HCT116 (cell line): ENCODE measurements around the gene FITM2. TPM values are rescaled to one million over a fixed set of nuclear protein-coding genes. Genes with fewer than 3 reads are reported as not detected.

Source experiments
- ATAC-seq: fragments of 200-7000 bp; cut with Tn5 transposase; 2 replicates; pipeline ENCODE4 v1.9.1; 2020; ENCODE audit warnings: mild to moderate bottlenecking, moderate library complexity
- BruUV-seq: library from RNA; stranded (reverse); fragments of 400-500 nt; replicated peaks from 2 replicates; lab custom pipeline; 2021; lab: Mats Ljungman, UMichigan
- CTCF ChIA-PET: fragments of 300-600 bp; sonication (Branson Sonifier 250); formaldehyde crosslinking; loops from one replicate; lab custom pipeline; 2021; ENCODE audit warnings: antibody characterized with exemption; lab: Charles Lee
- POLR2A ChIA-PET: fragments of 300-600, 350-600 bp; sonication (Branson Sonifier 250); formaldehyde crosslinking; loops from one replicate; lab custom pipeline; 2021; ENCODE audit warnings: antibody characterized with exemption; lab: Charles Lee
- RAD21 ChIA-PET, 2 experiments: fragments of 300-600 bp; sonication (Branson Sonifier 250); formaldehyde crosslinking; loops; one replicate each; lab custom pipeline; 2023; ENCODE audit warnings: low total read pairs in 2 of 2; ENCODE audit not compliant: uncharacterized antibody in 2 of 2, unreplicated experiment in 2 of 2, low non-redundant PET in 1 of 2; lab: Charles Lee
- DNase-seq: peaks from one replicate; pipeline ENCODE4 v3.0.0-alpha.2; 2010; ENCODE audit warnings: low read depth, low spot score
- H2AFZ ChIP-seq: fragments of 200-600 bp; shearing (Covaris generic), sonication (generic); 2 replicates; pipeline ENCODE4 v1.6.1; 2017; ENCODE audit warnings: low read depth, mixed run types, mixed read lengths, antibody characterized with exemption, low read length; ENCODE audit not compliant: poor library complexity, severe bottlenecking
- H3K27ac ChIP-seq: 2 replicates; pipeline ENCODE4 v1.5.1; 2012; ENCODE audit warnings: low read depth, low read length
- H3K27me3 ChIP-seq: fragments of 200-600 bp; sonication (generic); 2 replicates; pipeline ENCODE4 v1.6.1; 2016; ENCODE audit warnings: mixed run types, low read length, mixed read lengths; ENCODE audit not compliant: insufficient read depth
- H3K36me3 ChIP-seq, 2 experiments: fragments of 200-500 bp in 1 of 2; fragments of 200-600 bp in 1 of 2; sonication (Bioruptor generic) in 1 of 2; sonication (generic) in 1 of 2; 2 replicates each; pipeline versions ENCODE4 v1.5.1 to v1.6.1; 2014 to 2016; ENCODE audit warnings: low read length in 2 of 2, inconsistent platforms in 1 of 2, mixed read lengths in 1 of 2, mixed run types in 1 of 2; ENCODE audit not compliant: insufficient read depth in 2 of 2, control insufficient read depth in 1 of 2
- H3K4me1 ChIP-seq, 2 experiments: fragments of 200-600 bp in 1 of 2; sonication (generic) in 1 of 2; 2 replicates each; pipeline versions ENCODE4 v1.5.1 to v1.6.1; 2012 to 2017; ENCODE audit warnings: low read length in 2 of 2, inconsistent platforms in 1 of 2, mild to moderate bottlenecking in 1 of 2, mixed read lengths in 1 of 2, mixed run types in 1 of 2, moderate library complexity in 1 of 2; ENCODE audit not compliant: insufficient read depth in 2 of 2, control insufficient read depth in 1 of 2
- H3K4me2 ChIP-seq: fragments of 200-600 bp; sonication (generic); 2 replicates; pipeline ENCODE4 v1.6.1; 2017; ENCODE audit warnings: mixed run types, low read length, mixed read lengths
- H3K4me3 ChIP-seq, 2 experiments: fragments of 200-600 bp in 1 of 2; sonication (generic) in 1 of 2; replicated peaks in 1 of 2; 2 replicates each; pipeline ENCODE4 v1.5.1; 2011 to 2016; ENCODE audit warnings: low read length in 2 of 2, control low read depth in 1 of 2, low read depth in 1 of 2, mild to moderate bottlenecking in 1 of 2, mixed read lengths in 1 of 2, mixed run types in 1 of 2
- H3K79me2 ChIP-seq: fragments of 200-600 bp; sonication (generic); 2 replicates; pipeline ENCODE4 v1.6.1; 2017; ENCODE audit warnings: mild to moderate bottlenecking, mixed run types, low read length, moderate library complexity, mixed read lengths; ENCODE audit not compliant: insufficient read depth
- H3K9ac ChIP-seq: fragments of 200-600 bp; sonication (generic); 2 replicates; pipeline ENCODE4 v1.6.1; 2016; ENCODE audit warnings: low read length, mixed read lengths
- H3K9me2 ChIP-seq: fragments of 200-600 bp; sonication (generic), shearing (Covaris generic); 2 replicates; pipeline ENCODE4 v1.6.1; 2017; ENCODE audit warnings: mixed run types, mild to moderate bottlenecking, moderate library complexity; ENCODE audit not compliant: insufficient read depth
- H3K9me3 ChIP-seq, 2 experiments: fragments of 200-500 bp in 1 of 2; fragments of 200-600 bp in 1 of 2; sonication (Bioruptor generic) in 1 of 2; sonication (generic) in 1 of 2; 2 replicates each; pipeline ENCODE4 v1.6.1; 2014 to 2017; ENCODE audit warnings: low read length in 2 of 2, mixed read lengths in 2 of 2, inconsistent platforms in 1 of 2, low read depth in 1 of 2, mild to moderate bottlenecking in 1 of 2, mixed run types in 1 of 2, moderate library complexity in 1 of 2; ENCODE audit not compliant: control insufficient read depth in 1 of 2, insufficient read depth in 1 of 2
- H4K20me1 ChIP-seq: fragments of 200-600 bp; sonication (generic), shearing (Covaris generic); 2 replicates; pipeline ENCODE4 v1.6.1; 2017; ENCODE audit warnings: mixed run types, mild to moderate bottlenecking, moderate library complexity; ENCODE audit not compliant: insufficient read depth
- CBX3 ChIP-seq: IDR thresholded peaks from 2 replicates; pipeline ENCODE4 v1.6.1; 2012; ENCODE audit warnings: low read depth
- EGR1 ChIP-seq: IDR thresholded peaks from 2 replicates; pipeline ENCODE4 v1.6.1; 2012; ENCODE audit warnings: low read depth
- POLR2A ChIP-seq: IDR thresholded peaks from 2 replicates; pipeline ENCODE4 v1.7.0; 2011; ENCODE audit warnings: borderline replicate concordance; ENCODE audit not compliant: insufficient read depth, insufficient read length; ENCODE audit errors: extremely low read depth
- SRF ChIP-seq: IDR thresholded peaks from 2 replicates; pipeline ENCODE4 v1.6.1; 2012; ENCODE audit warnings: low read depth
- ZNF274 ChIP-seq: fragments of 200-500 bp; sonication (Bioruptor generic); IDR thresholded peaks from 2 replicates; pipeline ENCODE4 v1.6.1; 2014; ENCODE audit warnings: mild to moderate bottlenecking, low read depth, low read length, inconsistent platforms
- intact Hi-C: fragments of 100-400 bp; cut with micrococcal nuclease; formaldehyde crosslinking; loops from 2 replicates; pipeline ENCODE4 v1.10.0; 2022
- total RNA-seq: library from RNA; stranded (reverse); gene quantifications from one replicate; pipeline ENCODE4 v1.2.1, GENCODE V29; 2021; ENCODE audit not compliant: unreplicated experiment
- TF ChIP-seq, protein P1 (sequence below): IDR thresholded peaks from 2 replicates; pipeline ENCODE4 v1.6.1; 2012
- TF ChIP-seq, protein P2 (sequence below): IDR thresholded peaks from 2 replicates; pipeline ENCODE4 v1.6.1; 2011; ENCODE audit warnings: mild to moderate bottlenecking, low read length, moderate library complexity; ENCODE audit not compliant: insufficient replicate concordance; ENCODE audit errors: extremely low read depth
- TF ChIP-seq, protein P3 (sequence below): IDR thresholded peaks from 2 replicates; pipeline ENCODE4 v1.6.1; 2012

The FITM2 gene
- total RNA-seq, 1 experiment from 2014 or later, result 5.2 TPM

DNA sequence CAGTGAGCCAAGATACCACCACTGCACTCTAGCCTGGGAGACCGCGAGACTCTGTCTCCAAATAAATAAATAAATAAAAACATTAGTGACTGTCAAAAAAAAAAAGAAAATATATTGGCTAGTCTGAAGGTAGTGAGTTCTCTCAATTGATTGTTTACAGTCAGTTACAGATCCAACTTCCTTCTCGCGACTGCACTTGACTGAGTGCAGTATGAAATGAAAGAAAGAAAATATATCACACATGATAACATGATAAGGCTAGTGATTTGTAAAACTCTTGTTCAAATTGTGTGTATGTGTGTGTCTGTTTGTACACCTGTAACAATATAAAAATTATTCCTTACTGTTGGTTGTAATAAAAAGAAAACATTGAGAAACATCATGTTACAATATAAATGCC is 33.7 kb upstream of the FITM2 start:
- CTCF ChIA-PET, result no interaction called here
- no peak overlapping the region for H2AFZ ChIP-seq
- ATAC-seq, result no peak

DNA sequence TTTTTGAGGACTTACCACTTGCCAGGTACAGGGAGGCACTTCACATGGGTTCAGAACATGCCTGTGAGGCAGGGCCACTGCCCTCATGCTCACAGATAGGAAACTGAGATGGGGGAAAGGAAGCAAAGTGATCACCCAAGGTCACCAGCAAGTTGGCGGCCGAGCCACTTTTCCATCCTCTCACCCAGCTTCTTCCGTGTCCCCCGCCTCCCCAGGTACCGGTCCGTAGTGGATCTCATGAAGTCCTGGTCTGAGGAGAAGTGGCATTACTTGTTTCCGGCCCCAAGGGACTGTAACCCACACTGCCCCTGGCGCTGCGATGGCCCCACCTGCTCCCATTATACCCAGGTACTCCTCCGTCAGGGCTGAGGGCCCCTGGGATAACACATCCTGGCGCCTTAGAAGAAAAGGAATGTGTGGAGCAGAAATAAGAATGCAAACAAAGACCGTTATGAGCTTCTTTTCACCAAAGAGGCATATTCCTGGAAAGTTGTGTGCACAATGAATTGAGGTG is 32.2 kb upstream of the FITM2 start:
- no peak overlapping the region for H3K27ac ChIP-seq
- no peak overlapping the region for H3K9ac ChIP-seq
- no peak overlapping the region for H2AFZ ChIP-seq
- ChIA-PET POLR2A (no interaction called here), RAD21 (no interaction called here), CTCF (no interaction called here)
- no peaks in the 10 kb centered on the region for H3K27me3 ChIP-seq
- H3K4me1 ChIP-seq, result no peaks in the 10 kb centered on the region
- DNase-seq (no peak), ATAC-seq (no peak)
- H3K4me2 ChIP-seq, result no peak overlapping the region
- no peaks in the 10 kb centered on the region for H3K9me2 ChIP-seq
- TF ChIP-seq CBX3, result no peak
- TF ChIP-seq, protein P1, sequence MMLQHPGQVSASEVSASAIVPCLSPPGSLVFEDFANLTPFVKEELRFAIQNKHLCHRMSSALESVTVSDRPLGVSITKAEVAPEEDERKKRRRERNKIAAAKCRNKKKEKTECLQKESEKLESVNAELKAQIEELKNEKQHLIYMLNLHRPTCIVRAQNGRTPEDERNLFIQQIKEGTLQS, result no peak
- TF ChIP-seq SRF, result no peak
- no TSS peak for BruUV-seq
- H3K4me3 ChIP-seq, result no peak overlapping the region
- H3K36me3 ChIP-seq, result no peaks in the 10 kb centered on the region
- no peaks in the 10 kb centered on the region for H3K79me2 ChIP-seq
- intact Hi-C loops, result no loop called here
- H3K9me3 ChIP-seq, result no peaks in the 10 kb centered on the region
- H4K20me1 ChIP-seq, result no peaks in the 10 kb centered on the region

More for the DNA sequence above, 33.7 kb upstream of the FITM2 start:
- POLR2A ChIA-PET, result no interaction called here
- TF ChIP-seq POLR2A, result no peak
- TF ChIP-seq EGR1, result no peak
- TF ChIP-seq, protein P2, sequence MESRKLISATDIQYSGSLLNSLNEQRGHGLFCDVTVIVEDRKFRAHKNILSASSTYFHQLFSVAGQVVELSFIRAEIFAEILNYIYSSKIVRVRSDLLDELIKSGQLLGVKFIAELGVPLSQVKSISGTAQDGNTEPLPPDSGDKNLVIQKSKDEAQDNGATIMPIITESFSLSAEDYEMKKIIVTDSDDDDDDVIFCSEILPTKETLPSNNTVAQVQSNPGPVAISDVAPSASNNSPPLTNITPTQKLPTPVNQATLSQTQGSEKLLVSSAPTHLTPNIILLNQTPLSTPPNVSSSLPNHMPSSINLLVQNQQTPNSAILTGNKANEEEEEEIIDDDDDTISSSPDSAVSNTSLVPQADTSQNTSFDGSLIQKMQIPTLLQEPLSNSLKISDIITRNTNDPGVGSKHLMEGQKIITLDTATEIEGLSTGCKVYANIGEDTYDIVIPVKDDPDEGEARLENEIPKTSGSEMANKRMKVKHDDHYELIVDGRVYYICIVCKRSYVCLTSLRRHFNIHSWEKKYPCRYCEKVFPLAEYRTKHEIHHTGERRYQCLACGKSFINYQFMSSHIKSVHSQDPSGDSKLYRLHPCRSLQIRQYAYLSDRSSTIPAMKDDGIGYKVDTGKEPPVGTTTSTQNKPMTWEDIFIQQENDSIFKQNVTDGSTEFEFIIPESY, result no peak
- TF ChIP-seq ZNF274, result no peak
- TF ChIP-seq, protein P3, sequence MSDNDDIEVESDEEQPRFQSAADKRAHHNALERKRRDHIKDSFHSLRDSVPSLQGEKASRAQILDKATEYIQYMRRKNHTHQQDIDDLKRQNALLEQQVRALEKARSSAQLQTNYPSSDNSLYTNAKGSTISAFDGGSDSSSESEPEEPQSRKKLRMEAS, result no peak
- no peaks in the 10 kb centered on the region for H3K9me2 ChIP-seq
- no peaks in the 10 kb centered on the region for H4K20me1 ChIP-seq
- RAD21 ChIA-PET, result no interaction called here
- no peak for DNase-seq
- no peak overlapping the region for H3K9ac ChIP-seq
- no peak overlapping the region for H3K4me3 ChIP-seq
- intact Hi-C loops, result no loop called here
- no peak overlapping the region for H3K27ac ChIP-seq
- H3K9me3 ChIP-seq, result no peaks in the 10 kb centered on the region
- no peaks in the 10 kb centered on the region for H3K79me2 ChIP-seq
- no peaks in the 10 kb centered on the region for H3K27me3 ChIP-seq
- BruUV-seq, result no TSS peak
- H3K4me2 ChIP-seq, result no peak overlapping the region
- no peaks in the 10 kb centered on the region for H3K4me1 ChIP-seq
- no peaks in the 10 kb centered on the region for H3K36me3 ChIP-seq
